Measurements from ENCODE around the gene ATP4B.

- TF ChIP-seq SP7 (tag by site-specific recombination; IDR thresholded peaks at IDR 0.05) (no peak), PATZ1 (tag by site-specific recombination; IDR thresholded peaks at IDR 0.05) (no peak), CTCF (tag by site-specific recombination; IDR thresholded peaks at IDR 0.05) (no peak), ZNF274 (IDR thresholded peaks at IDR 0.05; ENCODE audit: low read length) (no peak), ZNF274 (tag by site-specific recombination; IDR thresholded peaks at IDR 0.05; ENCODE audit: borderline replicate concordance) (no peak), ZNF561 (tag by site-specific recombination; IDR thresholded peaks at IDR 0.05; ENCODE audit: borderline replicate concordance) (no peak), ZBTB21 (tag by site-specific recombination; IDR thresholded peaks at IDR 0.05) (no peak), ZNF629 (tag by site-specific recombination; IDR thresholded peaks at IDR 0.05) (no peak), ZNF639 (tag by site-specific recombination; IDR thresholded peaks at IDR 0.05) (no peak)
These were observed 19.2 kb downstream of the ATP4B start for GRCh38 chr13:113638806-113639205.
